Measurements from ENCODE around the gene TIGD4. TPM values are rescaled to one million over a fixed set of nuclear protein-coding genes. Genes with fewer than 3 reads are reported as not detected.

The TIGD4 gene
- polyA plus RNA-seq (ENCODE audit: insufficient read length in 3 of 3) = 1 to 10 TPM; 1.9 to 2.2 (median 2.1) TPM
- long read RNA-seq, donor 1 = 0 reads
- long read RNA-seq, donor 2 = 0 reads
- long read RNA-seq, donor 3 = 0 reads
- long read RNA-seq, donor 4, partial matches to known transcripts = 58 of 58 reads
- long read RNA-seq, donor 4, other reads (novel, unspliced or antisense) = 0 of 58 reads
- long read RNA-seq, donor 5 = 0 reads
- long read RNA-seq, donor 6, partial matches to known transcripts = 0 of 1 reads
- long read RNA-seq, donor 6, other reads (novel, unspliced or antisense) = 0 of 1 reads
- long read RNA-seq, donor 7 = 0 reads
- long read RNA-seq, donor 8 = 0 reads
- long read RNA-seq, donor 9, partial matches to known transcripts = 0 of 1 reads
- long read RNA-seq, donor 9, other reads (novel, unspliced or antisense) = 0 of 1 reads
- long read RNA-seq, donor 10 = 0 reads
- long read RNA-seq, donor 11, partial matches to known transcripts = 41 of 47 reads
- long read RNA-seq, donor 11, other reads (novel, unspliced or antisense) = 5 of 47 reads
- long read RNA-seq, donor 12 = 0 reads
- long read RNA-seq, donor 13 = 0 reads
- long read RNA-seq, donor 14, partial matches to known transcripts = 0 of 1 reads
- long read RNA-seq, donor 14, other reads (novel, unspliced or antisense) = 0 of 1 reads
- long read RNA-seq, donor 15 = 0 reads
- long read RNA-seq, donor 16, partial matches to known transcripts = 0 of 2 reads
- long read RNA-seq, donor 16, other reads (novel, unspliced or antisense) = 0 of 2 reads

DNA sequence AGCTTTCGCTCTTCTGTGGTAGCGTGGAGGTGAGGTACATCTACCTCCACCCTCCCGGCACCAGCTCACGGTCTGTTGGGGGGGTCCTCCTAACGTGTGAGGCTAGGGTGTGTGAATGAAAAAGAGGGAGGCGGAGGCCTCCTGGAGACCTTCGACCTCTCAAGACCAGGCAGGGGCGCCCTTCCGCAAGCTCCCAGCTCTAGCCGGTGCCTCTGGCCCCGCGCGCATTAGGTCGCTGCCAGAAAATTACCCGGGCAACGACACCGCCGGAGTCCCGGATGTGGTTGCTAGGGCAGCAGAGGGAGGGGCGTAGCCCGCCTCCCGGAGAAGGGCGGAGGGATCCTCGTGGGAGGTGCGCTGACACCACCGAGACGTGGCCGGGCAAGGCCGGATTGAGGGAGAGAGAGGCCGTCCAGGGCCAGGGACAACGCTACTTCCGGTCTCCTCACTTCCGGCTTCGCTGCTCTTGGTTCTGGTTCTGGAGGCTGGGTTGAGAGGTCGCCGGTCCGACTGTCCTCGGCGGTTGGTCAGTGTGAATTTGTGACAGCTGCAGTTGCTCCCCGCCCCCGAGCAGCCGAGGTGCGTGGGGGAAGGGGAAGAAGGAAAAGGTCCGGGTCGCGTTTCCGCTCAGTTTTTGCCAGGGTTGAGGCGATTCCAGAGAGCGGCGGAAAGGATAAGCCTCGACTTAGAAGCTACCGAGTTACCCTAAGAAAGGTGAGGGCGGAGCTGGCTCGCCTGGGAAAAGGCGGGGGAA lies at the start of gene TIGD4, which contains the start of gene ARFIP1:
Gene TIGD4, minus strand, starts transcription at position 218 of the 754 bp plus-strand sequence. CDS start 8,726 bp downstream, outside the sequence.
Gene ARFIP1, plus strand, starts transcription at position 442 of the 754 bp plus-strand sequence. CDS start 49,680 bp downstream, outside the sequence.
- DNase-seq (ENCODE audit: extremely low read depth in 1 of 11, low read depth in 9 of 11, low spot score in 4 of 11) = peak; percentile 87 to 96 (median 94)

DNA sequence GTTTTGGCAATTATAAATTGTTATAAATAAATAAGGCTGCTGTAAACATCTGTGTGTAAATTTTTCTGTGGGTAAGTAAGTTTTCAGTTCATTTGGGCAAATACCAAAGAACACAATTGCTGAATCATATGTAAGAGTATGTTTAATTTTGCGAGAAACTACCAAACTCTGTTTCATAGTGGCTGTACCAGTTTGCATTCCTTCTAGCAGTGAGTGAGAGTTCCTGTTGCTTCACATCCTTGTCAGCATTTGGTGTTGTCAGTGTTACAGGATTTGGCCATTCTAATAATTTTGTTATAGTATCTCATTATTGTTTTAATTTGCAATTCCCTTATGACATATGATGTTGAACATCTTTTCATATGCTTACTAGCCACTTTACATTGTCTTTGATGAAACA lies 48.6 kb upstream of the TIGD4 start:
- no peak for DNase-seq (ENCODE audit: extremely low read depth in 1 of 11, low read depth in 9 of 11, low spot score in 4 of 11)

DNA sequence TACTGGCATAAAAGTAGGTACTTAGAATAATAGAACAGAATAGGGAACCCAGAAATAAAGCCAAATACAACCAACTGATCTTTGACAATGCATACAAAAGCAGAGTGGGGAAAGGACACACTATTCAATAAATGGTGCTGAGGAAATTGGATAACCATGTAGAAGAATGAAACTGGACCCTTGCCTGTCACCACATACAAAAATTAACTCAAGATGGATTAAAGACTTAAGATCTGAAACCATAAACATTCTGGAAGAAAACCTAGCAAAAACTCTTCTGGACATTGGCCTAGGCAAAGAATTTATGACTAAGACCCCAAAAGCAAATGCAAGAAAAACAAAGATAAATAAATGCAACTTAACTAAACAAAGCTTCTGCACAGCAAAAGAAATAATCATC lies 45.8 kb upstream of the TIGD4 start:
- no peak for DNase-seq (ENCODE audit: extremely low read depth in 1 of 11, low read depth in 9 of 11, low spot score in 4 of 11)

DNA sequence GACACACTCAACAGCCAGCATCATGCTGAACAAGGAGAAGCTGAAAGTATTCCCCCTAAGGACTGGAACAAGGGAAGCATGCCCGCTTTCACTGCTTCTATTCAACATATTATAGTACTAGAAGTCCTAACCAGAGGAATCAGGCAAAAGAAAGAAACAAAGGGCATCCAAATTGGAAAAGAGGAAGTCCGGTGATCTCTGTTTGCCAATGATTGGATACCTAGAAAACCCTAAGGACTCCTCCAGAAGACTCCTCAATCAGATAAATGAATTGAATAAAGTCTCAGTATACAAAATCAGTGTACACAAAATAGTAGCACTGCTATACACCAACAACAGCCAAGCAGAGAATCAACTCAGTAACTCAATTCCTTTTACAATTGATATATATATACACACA lies 45.0 kb upstream of the TIGD4 start:
- no peak for DNase-seq (ENCODE audit: extremely low read depth in 1 of 11, low read depth in 9 of 11, low spot score in 4 of 11)

DNA sequence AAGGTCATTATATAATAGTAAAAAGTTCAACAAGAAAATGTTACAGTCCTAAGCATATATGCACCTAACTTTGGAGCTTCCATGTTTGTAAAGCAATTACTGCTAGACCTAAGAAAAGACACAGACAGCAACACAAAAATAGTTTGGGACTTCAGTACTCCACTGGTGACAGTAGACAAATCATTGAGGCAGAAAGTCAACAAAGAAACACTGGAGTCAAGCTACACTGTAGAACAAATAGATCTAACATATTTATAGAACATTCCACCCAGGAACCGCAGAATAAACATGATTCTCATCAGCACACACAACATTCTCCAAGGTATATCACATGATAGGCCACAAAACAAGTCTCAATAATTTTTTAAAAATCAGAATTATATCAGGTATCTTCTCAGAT lies 42.8 kb upstream of the TIGD4 start:
- DNase-seq (ENCODE audit: extremely low read depth in 1 of 11, low read depth in 9 of 11, low spot score in 4 of 11) = no peak

DNA sequence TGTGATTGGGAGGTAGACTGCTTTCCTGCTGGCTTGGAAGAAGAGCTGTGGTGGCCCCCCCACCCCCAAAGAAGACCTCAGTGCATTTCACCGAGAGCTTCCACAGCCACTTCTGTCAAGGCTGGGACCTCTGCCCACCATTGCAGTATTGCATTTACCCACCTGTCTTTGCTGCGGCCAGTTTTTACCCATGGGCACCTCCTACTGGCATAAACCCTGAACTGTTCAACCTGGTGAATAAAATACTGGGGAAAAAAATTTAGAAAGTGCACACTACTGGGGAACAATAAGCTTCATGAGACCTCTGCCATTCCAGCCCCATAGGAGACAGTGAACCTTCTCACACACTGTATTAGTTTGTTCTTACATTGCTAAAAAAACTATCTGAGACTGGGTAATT lies 40.5 kb upstream of the TIGD4 start:
- no peak for DNase-seq (ENCODE audit: extremely low read depth in 1 of 11, low read depth in 9 of 11, low spot score in 4 of 11)

DNA sequence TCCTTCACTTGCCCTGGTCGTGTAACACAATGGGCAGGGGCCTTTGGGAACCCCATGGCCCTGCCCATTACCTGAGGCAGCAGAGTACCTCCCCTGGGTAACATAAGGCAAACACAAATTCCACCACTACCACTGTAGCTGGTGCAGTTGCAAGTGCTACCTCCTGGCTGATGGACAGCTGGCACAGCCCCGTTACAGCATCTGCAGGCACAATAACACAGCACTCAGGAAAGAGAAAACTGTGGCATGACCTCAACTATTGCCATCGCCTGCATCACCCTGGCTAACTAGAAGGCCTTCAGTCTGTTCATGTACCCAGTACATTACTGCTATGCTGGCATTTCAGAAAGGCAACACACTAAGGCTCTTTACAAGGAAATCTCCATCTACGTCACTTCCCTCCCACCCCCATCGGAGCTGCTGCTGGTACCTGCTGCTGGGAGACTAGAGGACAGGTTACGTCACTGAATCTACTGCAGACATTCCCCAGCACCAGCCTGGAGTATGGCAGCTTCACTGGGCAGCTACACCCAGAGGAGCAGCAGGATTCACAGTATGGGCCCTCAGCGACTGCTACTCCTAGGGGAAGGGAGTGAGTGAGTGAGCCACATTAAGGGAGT lies 39.6 kb upstream of the TIGD4 start:
- no peak for DNase-seq (ENCODE audit: extremely low read depth in 1 of 11, low read depth in 9 of 11, low spot score in 4 of 11)

DNA sequence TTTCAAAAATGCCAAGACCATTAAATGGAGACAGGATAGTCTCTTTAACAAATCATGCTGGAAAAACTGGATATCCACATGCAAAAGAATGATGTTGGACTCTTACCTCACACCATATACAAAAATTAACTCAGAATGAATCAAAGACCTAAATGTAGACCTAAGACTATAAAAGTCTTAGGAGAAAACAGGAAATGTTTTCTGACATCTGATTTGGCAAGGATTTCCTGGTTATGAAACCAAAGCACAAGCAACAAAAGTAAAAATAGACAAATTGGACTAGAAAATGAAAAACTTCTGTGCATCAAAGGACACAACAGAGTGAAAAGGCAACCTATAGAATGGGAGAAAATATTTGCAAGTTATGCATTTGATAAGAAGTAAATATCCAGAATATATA lies 37.8 kb upstream of the TIGD4 start:
- DNase-seq (ENCODE audit: extremely low read depth in 1 of 11, low read depth in 9 of 11, low spot score in 4 of 11) = no peak

DNA sequence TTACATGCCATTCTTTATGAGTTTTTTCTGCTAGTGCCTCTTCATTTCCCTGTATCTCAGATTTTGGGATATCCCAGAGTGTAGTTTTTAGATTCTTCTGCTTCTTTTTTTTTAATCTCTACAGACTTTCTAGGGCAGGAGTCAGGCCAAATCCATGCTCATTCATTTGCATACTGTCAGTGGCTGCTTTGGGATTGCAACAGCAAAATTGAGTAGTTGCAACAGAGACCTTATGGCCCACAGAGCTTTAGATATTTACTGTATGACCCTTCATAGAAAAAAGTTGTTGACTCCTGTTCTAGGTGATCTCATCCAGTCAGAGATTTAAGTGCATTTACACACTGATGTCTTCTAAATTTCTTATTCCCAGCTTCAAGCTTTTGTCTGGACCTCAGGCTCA lies 35.5 kb upstream of the TIGD4 start:
- no peak for DNase-seq (ENCODE audit: extremely low read depth in 1 of 11, low read depth in 9 of 11, low spot score in 4 of 11)

DNA sequence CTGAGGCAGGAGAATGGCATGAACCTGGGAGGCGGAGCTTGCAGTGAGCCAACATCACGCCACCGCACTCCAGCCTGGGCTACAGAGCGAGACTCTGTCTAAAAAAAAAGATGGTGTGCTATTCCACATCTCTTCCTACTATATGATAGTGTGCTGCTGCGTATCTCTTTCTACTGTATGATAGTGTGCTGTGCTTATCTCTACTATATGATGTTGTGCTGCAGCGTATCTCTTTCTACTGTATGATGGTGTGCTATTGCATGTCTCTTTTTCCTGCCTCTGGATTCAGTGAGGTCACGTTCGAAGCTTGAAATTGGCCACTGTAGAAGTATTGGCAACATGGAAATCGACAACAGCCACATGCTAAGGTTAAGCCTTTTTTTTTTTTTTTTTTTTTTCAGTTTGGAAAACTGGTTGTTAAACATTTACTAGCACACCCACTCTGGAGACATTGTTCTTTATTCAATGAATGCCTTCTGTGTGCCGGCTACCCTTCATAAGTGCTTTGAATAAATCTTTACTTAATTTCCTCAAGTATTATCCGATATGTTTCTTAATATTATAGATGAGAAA lies 31.3 kb upstream of the TIGD4 start:
- DNase-seq (ENCODE audit: extremely low read depth in 1 of 11, low read depth in 9 of 11, low spot score in 4 of 11) = peak in 2 of 11 donors; percentile 1 to 21

DNA sequence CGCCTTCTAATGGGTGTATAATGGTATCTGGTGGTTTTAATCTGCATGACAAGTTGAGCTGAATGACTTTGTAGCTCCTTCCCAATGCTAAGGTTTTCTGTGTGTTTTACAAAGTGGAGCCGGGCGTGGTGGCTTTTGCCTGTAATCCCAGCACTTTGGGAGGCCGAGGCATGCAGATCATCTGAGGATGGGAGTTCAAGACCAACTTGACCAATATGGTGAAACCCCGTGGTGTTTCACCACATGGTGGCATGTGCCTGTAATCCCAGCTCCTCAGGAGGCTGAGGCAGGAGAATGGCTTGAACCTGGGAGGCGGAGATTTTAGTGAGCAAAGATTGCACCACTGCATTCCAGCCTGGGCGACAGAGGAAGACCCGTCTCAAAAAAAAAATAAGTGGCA lies 29.1 kb upstream of the TIGD4 start:
- DNase-seq (ENCODE audit: extremely low read depth in 1 of 11, low read depth in 9 of 11, low spot score in 4 of 11) = no peak

DNA sequence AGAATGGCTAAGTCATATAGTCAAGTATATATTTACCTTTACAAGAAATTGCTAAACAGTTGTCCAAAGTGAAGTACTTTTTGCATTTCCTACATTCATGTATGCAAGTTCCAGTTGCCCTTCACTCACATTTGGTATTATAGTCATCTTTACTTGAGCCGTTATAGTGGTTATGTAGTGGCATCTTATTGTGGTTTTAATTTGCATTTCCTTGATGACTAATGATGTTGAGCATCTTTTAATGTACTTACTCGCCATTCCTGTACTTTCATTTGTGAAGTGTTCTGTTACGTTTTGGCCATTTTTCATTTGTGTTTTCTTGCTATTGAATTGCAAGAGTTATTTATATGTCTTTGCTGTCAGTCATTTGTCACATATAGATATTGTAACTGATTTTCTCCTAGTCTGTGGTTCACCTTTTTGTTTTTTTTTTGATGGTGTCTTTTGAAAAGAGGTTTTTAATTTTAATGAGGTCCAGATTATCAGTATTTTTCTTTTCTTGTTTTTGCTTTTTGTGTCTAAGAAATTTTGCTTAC lies 27.8 kb upstream of the TIGD4 start:
- DNase-seq (ENCODE audit: extremely low read depth in 1 of 11, low read depth in 9 of 11, low spot score in 4 of 11) = no peak

DNA sequence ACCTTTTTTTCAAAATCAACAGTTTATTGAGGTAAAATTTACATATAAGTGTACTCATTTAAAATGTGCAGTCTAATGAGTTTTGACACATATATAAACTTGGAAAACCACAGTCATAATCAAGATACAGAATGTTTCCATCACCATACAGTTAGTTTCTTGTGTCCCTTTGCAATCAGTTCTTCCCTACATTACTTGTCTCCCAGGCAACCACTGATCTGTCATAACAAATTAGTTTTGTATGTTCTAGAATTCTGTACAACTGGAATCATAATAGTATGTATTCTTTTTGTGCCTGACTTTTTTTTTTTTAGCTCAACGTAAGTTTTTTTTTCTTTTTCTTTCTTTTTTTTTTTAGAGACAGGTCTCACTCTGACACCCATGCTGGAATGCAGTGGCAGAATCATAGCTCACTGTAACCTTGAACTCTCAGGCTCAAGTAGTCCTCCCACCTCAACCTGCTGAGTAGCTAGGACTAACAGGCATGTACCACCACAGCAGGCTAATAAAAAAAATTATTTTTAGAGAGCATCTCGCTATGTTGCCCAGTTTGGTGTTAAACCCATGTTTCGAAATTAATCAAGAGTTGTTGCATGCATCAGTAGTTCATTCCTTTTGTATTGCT lies 27.1 kb upstream of the TIGD4 start:
- DNase-seq (ENCODE audit: extremely low read depth in 1 of 11, low read depth in 9 of 11, low spot score in 4 of 11) = no peak

DNA sequence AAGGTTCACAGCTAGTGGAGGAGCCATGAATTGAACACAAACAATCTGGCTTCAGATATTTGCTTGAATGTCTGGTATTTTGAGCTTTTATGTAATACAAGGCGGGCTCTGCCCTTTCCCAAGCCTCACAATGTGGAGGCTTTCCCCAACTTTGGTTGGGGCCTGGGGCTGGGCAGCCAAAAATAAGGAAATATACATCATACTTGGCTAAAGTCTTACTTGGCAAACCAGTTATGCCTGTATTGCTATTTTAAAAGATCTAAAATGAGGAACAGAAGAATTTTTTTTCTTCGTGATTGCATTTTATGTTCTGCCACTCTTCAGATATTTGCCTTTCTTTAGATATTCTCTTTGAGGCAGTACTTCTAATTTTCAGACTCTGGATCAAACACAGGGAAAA lies 26.3 kb upstream of the TIGD4 start:
- DNase-seq (ENCODE audit: extremely low read depth in 1 of 11, low read depth in 9 of 11, low spot score in 4 of 11) = no peak

DNA sequence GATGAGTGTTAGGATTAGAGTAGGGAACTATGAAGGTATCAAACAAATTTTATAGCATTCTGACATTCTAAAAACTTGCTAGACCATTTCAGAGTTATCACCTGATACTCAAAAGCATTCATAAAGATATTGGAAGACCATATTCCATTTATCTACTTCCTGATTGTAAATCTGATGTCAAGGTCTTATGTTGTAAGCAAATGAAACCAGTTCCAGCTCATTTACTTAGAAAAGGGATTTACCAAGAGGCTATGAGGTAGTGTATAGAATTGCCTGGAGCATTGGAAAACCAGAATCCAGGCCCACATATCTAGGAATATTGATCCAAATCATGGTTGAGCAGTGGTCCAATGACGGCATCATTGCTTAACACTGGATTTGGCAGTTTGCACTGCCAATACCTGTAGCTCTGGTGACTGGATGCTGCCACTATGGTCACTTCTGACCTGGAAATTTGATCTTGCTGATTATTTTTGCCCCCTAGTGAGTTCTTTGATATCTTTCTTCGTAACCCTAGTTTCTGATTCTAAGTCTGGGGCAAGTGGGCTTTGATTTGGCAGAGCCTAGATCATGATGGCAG lies 25.6 kb upstream of the TIGD4 start:
- DNase-seq (ENCODE audit: extremely low read depth in 1 of 11, low read depth in 9 of 11, low spot score in 4 of 11) = no peak

DNA sequence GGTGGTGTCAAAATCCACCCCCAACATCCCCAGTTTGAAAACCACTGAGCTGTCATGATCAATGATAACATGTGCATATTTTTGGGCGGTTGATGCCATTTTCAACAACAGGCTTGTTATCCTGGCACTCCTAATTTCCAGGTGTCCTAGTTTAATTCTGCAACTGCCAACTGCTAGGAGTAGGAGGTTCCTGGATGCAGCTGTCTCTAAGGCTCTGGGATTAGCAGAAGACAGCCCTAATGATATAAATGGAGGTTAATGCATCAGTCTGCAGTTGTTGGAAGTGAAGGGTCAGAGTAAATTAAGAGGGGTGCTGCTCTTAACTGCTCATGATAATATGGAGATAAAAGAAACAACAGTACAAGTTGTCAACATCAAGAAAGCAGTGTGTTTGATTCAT lies 24.0 kb upstream of the TIGD4 start:
- no peak for DNase-seq (ENCODE audit: extremely low read depth in 1 of 11, low read depth in 9 of 11, low spot score in 4 of 11)

DNA sequence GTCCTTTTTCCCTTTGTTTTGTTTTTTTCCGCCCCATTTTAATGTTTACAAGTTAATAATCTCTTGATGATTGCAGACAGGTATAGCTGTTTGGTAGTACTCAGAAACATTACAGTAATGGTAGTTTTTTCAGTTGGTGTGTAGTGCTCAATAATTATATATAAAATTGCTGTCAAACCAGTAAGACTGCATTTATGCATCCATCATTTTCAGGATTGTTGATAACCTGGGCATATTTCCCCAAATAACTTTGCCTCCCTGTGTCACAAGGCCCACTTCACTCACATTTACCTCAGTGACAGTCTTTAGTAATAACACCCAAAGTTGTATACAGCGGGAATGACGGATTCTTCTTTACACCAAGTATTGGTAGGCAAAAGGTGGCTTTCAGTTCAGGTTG lies 16.4 kb upstream of the TIGD4 start:
- DNase-seq (ENCODE audit: extremely low read depth in 1 of 11, low read depth in 9 of 11, low spot score in 4 of 11) = no peak

DNA sequence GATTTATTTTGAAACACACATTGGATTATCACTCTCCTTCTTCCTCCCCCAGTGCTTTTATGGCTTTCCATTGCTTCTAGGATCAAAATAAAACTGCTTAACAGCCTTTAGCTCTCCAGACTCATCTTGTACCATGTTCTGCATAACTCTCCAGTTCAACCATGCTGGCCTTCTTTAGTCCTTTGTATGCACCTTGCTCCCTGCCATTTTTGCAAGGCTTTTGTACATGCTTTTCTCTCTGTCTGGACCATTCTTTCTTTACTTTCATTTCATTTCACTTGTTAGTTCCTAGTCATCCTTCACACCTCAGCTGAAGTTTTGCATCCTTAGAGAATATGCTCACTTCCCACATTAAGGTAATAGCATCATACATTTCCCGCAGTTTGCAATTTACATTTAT lies 7.1 kb upstream of the TIGD4 start:
- DNase-seq (ENCODE audit: extremely low read depth in 1 of 11, low read depth in 9 of 11, low spot score in 4 of 11) = no peak
